ENCODE data around the gene ZFPL1.
A peak's percentile ranks its signal among the peaks of the same experiment; 100 is the strongest.

Gene ZFPL1

GRCh38 chr11:65059523-65059922, 24.5 kb upstream of the ZFPL1 start:
- TF ChIP-seq ZBTB7A (IDR thresholded peaks at IDR 0.05; ENCODE audit: low read depth) = no peak
- no peak for TF ChIP-seq YY1 (IDR thresholded peaks at IDR 0.05; ENCODE audit: low read depth)
- TF ChIP-seq EP300 (IDR thresholded peaks at IDR 0.05; ENCODE audit: borderline replicate concordance) = no peak
- no peak for TF ChIP-seq RAD21 (IDR thresholded peaks at IDR 0.05; ENCODE audit: low read depth)
- TF ChIP-seq FOXM1 (IDR thresholded peaks at IDR 0.05; ENCODE audit: borderline replicate concordance, low read depth) = no peak
- TF ChIP-seq MAX (IDR thresholded peaks at IDR 0.05) = no peak
- no peak for TF ChIP-seq CEBPB (IDR thresholded peaks at IDR 0.05)
- TF ChIP-seq REST (IDR thresholded peaks at IDR 0.05; ENCODE audit: low read depth) = no peak
- no peak for TF ChIP-seq NFIC (IDR thresholded peaks at IDR 0.05)
- TF ChIP-seq TCF12 (IDR thresholded peaks at IDR 0.05; ENCODE audit: low read depth) = no peak
- TF ChIP-seq TEAD4 (IDR thresholded peaks at IDR 0.05) = no peak
- no peak for TF ChIP-seq CREB1 (IDR thresholded peaks at IDR 0.05; ENCODE audit: low read depth)
- no peak for TF ChIP-seq USF1 (IDR thresholded peaks at IDR 0.05)
- no peak for TF ChIP-seq TAF1 (IDR thresholded peaks at IDR 0.05; ENCODE audit: low read depth)
- no peak for TF ChIP-seq EGR1 (IDR thresholded peaks at IDR 0.05)

GRCh38 chr11:65059959-65060824, 23.8 kb upstream of the ZFPL1 start:
- TF ChIP-seq FOXM1 (IDR thresholded peaks at IDR 0.05; ENCODE audit: borderline replicate concordance, low read depth) (no peak), CEBPB (IDR thresholded peaks at IDR 0.05) (no peak), USF1 (IDR thresholded peaks at IDR 0.05) (0 out of 2 replicates have a peak, but pooled peaks have one; percentile 32)

GRCh38 chr11:65060913-65061408, 23.1 kb upstream of the ZFPL1 start:
- no peak for TF ChIP-seq EGR1 (IDR thresholded peaks at IDR 0.05)
- 0 out of 2 replicates have a peak, but pooled peaks have one; percentile 23 for TF ChIP-seq USF1 (IDR thresholded peaks at IDR 0.05)
- TF ChIP-seq CEBPB (IDR thresholded peaks at IDR 0.05) = no peak
- no peak for TF ChIP-seq EP300 (IDR thresholded peaks at IDR 0.05; ENCODE audit: borderline replicate concordance)
- no peak for TF ChIP-seq ZBTB7A (IDR thresholded peaks at IDR 0.05; ENCODE audit: low read depth)
- no peak for TF ChIP-seq YY1 (IDR thresholded peaks at IDR 0.05; ENCODE audit: low read depth)
- no peak for TF ChIP-seq CREB1 (IDR thresholded peaks at IDR 0.05; ENCODE audit: low read depth)
- TF ChIP-seq NFIC (IDR thresholded peaks at IDR 0.05) = no peak
- peak; percentile 31; the same call in 1 of the 2 replicates for TF ChIP-seq RAD21 (IDR thresholded peaks at IDR 0.05; ENCODE audit: low read depth)
- TF ChIP-seq FOXM1 (IDR thresholded peaks at IDR 0.05; ENCODE audit: borderline replicate concordance, low read depth) = no peak

GRCh38 chr11:65063532-65063931, 20.5 kb upstream of the ZFPL1 start:
- no peak for TF ChIP-seq TEAD4 (IDR thresholded peaks at IDR 0.05)
- TF ChIP-seq FOXM1 (IDR thresholded peaks at IDR 0.05; ENCODE audit: borderline replicate concordance, low read depth) = no peak
- no peak for TF ChIP-seq MAX (IDR thresholded peaks at IDR 0.05)
- TF ChIP-seq TCF12 (IDR thresholded peaks at IDR 0.05; ENCODE audit: low read depth) = no peak
- no peak for TF ChIP-seq ZBTB7A (IDR thresholded peaks at IDR 0.05; ENCODE audit: low read depth)

- no peak for TF ChIP-seq REST (IDR thresholded peaks at IDR 0.05; ENCODE audit: low read depth)
- no peak for TF ChIP-seq YY1 (IDR thresholded peaks at IDR 0.05; ENCODE audit: low read depth)
- TF ChIP-seq NFIC (IDR thresholded peaks at IDR 0.05) = no peak
- TF ChIP-seq MAX (IDR thresholded peaks at IDR 0.05) = no peak
- no peak for TF ChIP-seq TAF1 (IDR thresholded peaks at IDR 0.05; ENCODE audit: low read depth)
- no peak for TF ChIP-seq RAD21 (IDR thresholded peaks at IDR 0.05; ENCODE audit: low read depth)
- no peak for TF ChIP-seq CREB1 (IDR thresholded peaks at IDR 0.05; ENCODE audit: low read depth)
- no peak for TF ChIP-seq EP300 (IDR thresholded peaks at IDR 0.05; ENCODE audit: borderline replicate concordance)
- no peak for TF ChIP-seq ZBTB7A (IDR thresholded peaks at IDR 0.05; ENCODE audit: low read depth)
- TF ChIP-seq TEAD4 (IDR thresholded peaks at IDR 0.05) = no peak
- no peak for TF ChIP-seq CEBPB (IDR thresholded peaks at IDR 0.05)
- no peak for TF ChIP-seq TCF12 (IDR thresholded peaks at IDR 0.05; ENCODE audit: low read depth)
- no peak for TF ChIP-seq FOXM1 (IDR thresholded peaks at IDR 0.05; ENCODE audit: borderline replicate concordance, low read depth)
- TF ChIP-seq EGR1 (IDR thresholded peaks at IDR 0.05) = no peak
These were observed 19.2 kb upstream of the ZFPL1 start for GRCh38 chr11:65064847-65065240.
